Activated T-helper 17 cell treated with anti-CD3 and anti-CD28 coated beads, Interleukin-2, amount 50 U/mL, for 72 hours (primary cell): ENCODE results near the gene VEZF1. TPM values are rescaled to one million over a fixed set of nuclear protein-coding genes. Genes with fewer than 3 reads are reported as not detected.

Experiments
- ATAC-seq: fragments of 150-1000 bp; cut with Tn5 transposase; replicated peaks from 2 replicates; pipeline ENCODE4 v1.10.0; 2021; ENCODE audit warnings: mild to moderate bottlenecking, moderate library complexity
- H3K27ac Mint-ChIP-seq: one replicate; pipeline ENCODE4 v1.8.0; 2022; ENCODE audit warnings: mixed read lengths
- H3K27me3 Mint-ChIP-seq: one replicate; pipeline ENCODE4 v1.8.0; 2022; ENCODE audit warnings: mixed read lengths
- H3K36me3 Mint-ChIP-seq: one replicate; pipeline ENCODE4 v1.8.0; 2022; ENCODE audit warnings: low read depth, mild to moderate bottlenecking, mixed read lengths
- H3K4me1 Mint-ChIP-seq: one replicate; pipeline ENCODE4 v1.8.0; 2022; ENCODE audit warnings: mixed read lengths
- H3K4me3 Mint-ChIP-seq: one replicate; pipeline ENCODE4 v1.8.0; 2022; ENCODE audit warnings: mild to moderate bottlenecking, mixed read lengths
- H3K9me3 Mint-ChIP-seq: one replicate; pipeline ENCODE4 v1.8.0; 2022; ENCODE audit warnings: mixed read lengths
- total RNA-seq, 2 donors: library from RNA; stranded (reverse); gene quantifications; one replicate each; pipeline ENCODE4 v1.2.3, GENCODE V29; 2022

VEZF1 gene
- total RNA-seq, 2 donors from 2014 or later: 21.4 to 29.6 TPM

DNA sequence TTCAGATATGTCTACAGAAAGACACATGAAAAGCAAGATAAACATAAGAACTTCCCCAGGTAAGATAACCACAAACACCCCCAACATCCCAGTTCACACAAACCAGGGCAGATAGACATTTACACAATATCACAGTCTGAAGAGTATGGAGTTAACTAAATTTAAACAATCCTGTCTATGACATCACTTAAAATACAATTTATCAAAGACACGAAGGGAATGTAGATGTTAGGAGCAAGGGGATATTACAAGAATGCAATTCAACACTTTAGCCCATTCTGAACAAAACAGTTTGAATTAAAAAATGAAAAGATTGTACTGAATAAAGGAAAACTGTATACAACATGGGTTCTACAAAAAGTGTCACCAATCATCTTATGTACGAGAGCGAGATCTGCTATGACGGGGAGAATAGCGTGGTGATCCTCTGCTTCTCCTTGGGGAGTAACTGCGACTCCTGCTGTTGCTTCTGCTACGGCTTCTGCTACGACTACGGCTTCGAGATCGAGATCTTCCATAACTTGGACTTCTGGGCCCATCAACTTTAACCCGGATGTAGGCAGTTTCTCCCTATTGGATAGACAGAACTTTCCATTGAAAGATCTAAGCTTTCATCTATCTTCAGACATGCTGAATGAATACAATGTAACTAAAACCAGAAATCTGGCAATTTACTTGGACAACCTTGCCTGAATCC is 17.1 kb upstream of the VEZF1 start:
- Mint-ChIP-seq H3K4me1 (peaks cover 34% of the 10 kb centered on the region), H3K36me3 (peaks cover 81% of the 10 kb centered on the region), H3K27me3 (no peaks in the 10 kb centered on the region), H3K9me3 (no peaks in the 10 kb centered on the region), H3K27ac (peak overlapping the region; percentile 100), H3K4me3 (peak overlapping the region; percentile 100)
- no peak for ATAC-seq

GRCh38 chr17:58004060-58004459 is 16.0 kb upstream of the VEZF1 start:
- no peak for ATAC-seq
- H3K4me1 Mint-ChIP-seq: peaks cover 40% of the 10 kb centered on the region
- H3K4me3 Mint-ChIP-seq: peak overlapping the region; percentile 100
- H3K27me3 Mint-ChIP-seq: no peaks in the 10 kb centered on the region
- H3K27ac Mint-ChIP-seq: peak overlapping the region; percentile 62
- H3K36me3 Mint-ChIP-seq: peaks cover 92% of the 10 kb centered on the region
- no peaks in the 10 kb centered on the region for H3K9me3 Mint-ChIP-seq

- peaks cover 100% of the 10 kb centered on the region for H3K36me3 Mint-ChIP-seq
- no peaks in the 10 kb centered on the region for H3K27me3 Mint-ChIP-seq
- no peaks in the 10 kb centered on the region for H3K9me3 Mint-ChIP-seq
- H3K4me1 Mint-ChIP-seq: peaks cover 45% of the 10 kb centered on the region
- H3K4me3 Mint-ChIP-seq: peak overlapping the region; percentile 100
- no peak for ATAC-seq
- peak overlapping the region; percentile 80 for H3K27ac Mint-ChIP-seq
Measured at GRCh38 chr17:58002973-58003372, 14.9 kb upstream of the VEZF1 start.

- H3K4me1 Mint-ChIP-seq: peaks cover 42% of the 10 kb centered on the region
- H3K27me3 Mint-ChIP-seq: no peaks in the 10 kb centered on the region
- H3K36me3 Mint-ChIP-seq: peaks cover 100% of the 10 kb centered on the region
- peak overlapping the region; percentile 100 for H3K4me3 Mint-ChIP-seq
- no peak for ATAC-seq
- H3K27ac Mint-ChIP-seq: peak overlapping the region; percentile 80
- H3K9me3 Mint-ChIP-seq: no peaks in the 10 kb centered on the region
Measured at GRCh38 chr17:58002154-58002948, 14.3 kb upstream of the VEZF1 start.

- Mint-ChIP-seq H3K27ac (no peak overlapping the region), H3K36me3 (peaks cover 100% of the 10 kb centered on the region), H3K4me3 (peak overlapping the region; percentile 100), H3K4me1 (peaks cover 42% of the 10 kb centered on the region), H3K9me3 (no peaks in the 10 kb centered on the region), H3K27me3 (no peaks in the 10 kb centered on the region)
- ATAC-seq: no peak
Measured at GRCh38 chr17:58001461-58002124, 13.5 kb upstream of the VEZF1 start.

GRCh38 chr17:57999496-58000017 is 11.5 kb upstream of the VEZF1 start:
- peak overlapping the region; percentile 59 for H3K4me3 Mint-ChIP-seq
- H3K36me3 Mint-ChIP-seq: peaks cover 91% of the 10 kb centered on the region
- no peaks in the 10 kb centered on the region for H3K9me3 Mint-ChIP-seq
- H3K27ac Mint-ChIP-seq: peak overlapping the region; percentile 86
- peaks cover 43% of the 10 kb centered on the region for H3K4me1 Mint-ChIP-seq
- no peaks in the 10 kb centered on the region for H3K27me3 Mint-ChIP-seq
- ATAC-seq: peak; percentile 73

GRCh38 chr17:57999010-57999495 is 11.0 kb upstream of the VEZF1 start:
- Mint-ChIP-seq H3K4me3 (peak overlapping the region; percentile 59), H3K36me3 (peaks cover 86% of the 10 kb centered on the region), H3K27me3 (no peaks in the 10 kb centered on the region), H3K4me1 (peaks cover 43% of the 10 kb centered on the region), H3K9me3 (no peaks in the 10 kb centered on the region), H3K27ac (peak overlapping the region; percentile 86)
- ATAC-seq: peak; percentile 70

GRCh38 chr17:57997085-57997809 is 9.2 kb upstream of the VEZF1 start:
- ATAC-seq: no peak
- no peak overlapping the region for H3K27ac Mint-ChIP-seq

DNA sequence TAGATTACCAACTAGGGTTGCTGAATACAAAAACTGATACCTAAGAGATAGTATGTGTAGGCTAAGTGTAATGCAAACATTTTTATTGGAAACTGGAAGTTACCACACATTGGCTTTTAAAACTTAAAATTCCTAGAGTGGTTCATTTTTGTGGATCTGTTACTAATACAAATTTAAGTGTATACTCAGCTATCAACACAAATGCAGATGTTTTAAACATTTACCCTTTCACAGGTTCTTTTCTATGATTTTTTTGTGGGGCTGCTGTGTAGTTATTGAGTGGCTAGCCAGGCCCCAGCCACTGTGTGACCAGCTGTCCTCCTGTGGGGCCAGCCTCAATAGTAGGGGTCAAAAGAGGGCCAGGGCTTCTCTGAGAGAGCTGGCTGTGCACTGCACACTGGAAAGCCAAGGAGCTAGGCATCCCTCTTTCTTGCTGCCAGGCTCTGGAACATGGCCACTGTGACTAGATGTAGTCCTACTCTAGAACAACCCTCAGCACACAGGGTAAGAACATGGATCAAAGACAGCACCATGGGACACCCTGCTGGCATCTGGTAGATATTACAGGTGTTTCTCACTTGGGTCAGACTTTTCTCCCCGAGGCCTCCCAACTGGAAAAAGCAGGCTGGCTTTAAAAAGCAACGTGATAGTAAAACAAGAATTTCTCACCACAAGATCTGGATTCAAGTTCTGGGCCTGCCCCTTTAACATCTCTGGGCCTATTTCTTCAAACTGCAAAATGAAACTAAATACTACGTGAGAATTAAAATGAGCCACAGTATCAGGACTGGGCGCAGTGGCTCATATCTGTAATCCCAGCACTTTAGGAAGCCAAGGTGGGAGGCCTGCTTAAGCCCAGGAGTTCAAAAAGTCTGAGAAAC is 7.3 kb upstream of the VEZF1 start:
- peak overlapping the region; percentile 88 for H3K27ac Mint-ChIP-seq
- peak; percentile 79 for ATAC-seq
- H3K9me3 Mint-ChIP-seq: no peaks in the 10 kb centered on the region
- peak overlapping the region; percentile 48 for H3K4me3 Mint-ChIP-seq
- peaks cover 48% of the 10 kb centered on the region for H3K36me3 Mint-ChIP-seq
- H3K4me1 Mint-ChIP-seq: peaks cover 21% of the 10 kb centered on the region
- no peaks in the 10 kb centered on the region for H3K27me3 Mint-ChIP-seq

More at GRCh38 chr17:57997085-57997809, 9.2 kb upstream of the VEZF1 start:
- H3K27me3 Mint-ChIP-seq: no peaks in the 10 kb centered on the region
- H3K4me1 Mint-ChIP-seq: peaks cover 26% of the 10 kb centered on the region
- no peak overlapping the region for H3K4me3 Mint-ChIP-seq
- H3K36me3 Mint-ChIP-seq: peaks cover 68% of the 10 kb centered on the region
- H3K9me3 Mint-ChIP-seq: no peaks in the 10 kb centered on the region

- no peak overlapping the region for H3K4me3 Mint-ChIP-seq
- H3K36me3 Mint-ChIP-seq: peaks cover 42% of the 10 kb centered on the region
- no peaks in the 10 kb centered on the region for H3K9me3 Mint-ChIP-seq
- H3K4me1 Mint-ChIP-seq: peaks cover 17% of the 10 kb centered on the region
- H3K27ac Mint-ChIP-seq: peak overlapping the region; percentile 14
- no peak for ATAC-seq
- H3K27me3 Mint-ChIP-seq: no peaks in the 10 kb centered on the region
Measured at GRCh38 chr17:57994436-57994835, 6.4 kb upstream of the VEZF1 start.

DNA sequence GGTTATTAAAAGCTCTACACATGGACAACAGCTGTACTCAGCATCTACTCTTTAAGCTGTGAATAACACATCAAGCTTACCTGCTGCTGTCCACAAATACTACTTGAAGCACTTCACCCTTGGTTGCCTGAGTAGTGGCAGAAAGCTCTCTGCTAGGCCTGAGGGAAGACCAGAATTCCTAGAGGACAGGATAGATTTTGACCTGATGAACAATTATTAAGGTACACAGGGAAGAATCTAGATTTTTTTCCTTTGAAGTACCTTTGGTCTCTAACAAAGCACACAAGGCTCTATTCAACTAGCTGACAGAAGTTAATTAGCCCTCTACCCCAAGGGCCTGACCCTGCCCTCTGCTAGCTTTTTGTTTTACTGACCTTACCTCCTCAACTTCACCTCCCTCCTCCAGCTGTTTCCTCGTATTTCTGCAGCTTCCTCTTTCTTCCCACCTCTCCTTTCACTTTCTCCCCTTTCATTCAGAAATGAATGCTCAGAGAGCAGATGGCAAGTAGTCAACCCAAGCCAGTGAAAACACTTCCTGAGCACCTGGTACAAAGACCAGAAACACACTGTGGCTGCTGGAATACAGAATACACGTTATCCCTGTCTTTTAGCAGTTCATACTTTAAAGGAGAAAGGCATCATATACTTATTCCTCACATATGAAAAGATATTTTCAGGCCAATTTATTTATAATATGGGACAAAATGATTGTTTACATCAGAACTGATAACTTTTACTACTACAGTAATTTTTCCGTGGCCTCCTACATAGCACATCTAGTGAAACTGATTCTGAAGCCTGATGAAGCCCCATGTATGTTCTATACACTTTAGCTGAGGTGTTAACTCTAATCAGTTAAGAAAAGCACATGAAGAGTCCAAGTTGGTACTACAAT is 5.7 kb upstream of the VEZF1 start:
- no peak for ATAC-seq
- Mint-ChIP-seq H3K4me3 (no peak overlapping the region), H3K36me3 (peaks cover 42% of the 10 kb centered on the region), H3K4me1 (peaks cover 12% of the 10 kb centered on the region), H3K27ac (peak overlapping the region; percentile 14), H3K27me3 (no peaks in the 10 kb centered on the region), H3K9me3 (no peaks in the 10 kb centered on the region)

GRCh38 chr17:57991537-57991936 is 3.5 kb upstream of the VEZF1 start:
- no peaks in the 10 kb centered on the region for H3K9me3 Mint-ChIP-seq
- no peak for ATAC-seq
- H3K36me3 Mint-ChIP-seq: peaks cover 33% of the 10 kb centered on the region
- no peaks in the 10 kb centered on the region for H3K27me3 Mint-ChIP-seq
- H3K4me1 Mint-ChIP-seq: peaks cover 11% of the 10 kb centered on the region
- H3K27ac Mint-ChIP-seq: no peak overlapping the region
- H3K4me3 Mint-ChIP-seq: no peak overlapping the region
